ENCODE data around the gene GPR152.

GPR152 gene

GRCh38 chr11:67423466-67423865 lies 29.1 kb downstream of the GPR152 start:
- no peak for DNase-seq

GRCh38 chr11:67422891-67423290 lies 29.6 kb downstream of the GPR152 start:
- peak in 1 of 2 experiments; percentile 35 for DNase-seq

GRCh38 chr11:67421430-67422031 lies 31.0 kb downstream of the GPR152 start:
- peak in 1 of 2 experiments; percentile 55 for DNase-seq

- peak; percentile 90 to 94 for DNase-seq
These were observed 31.7 kb downstream of the GPR152 start for GRCh38 chr11:67420646-67421429.

DNA sequence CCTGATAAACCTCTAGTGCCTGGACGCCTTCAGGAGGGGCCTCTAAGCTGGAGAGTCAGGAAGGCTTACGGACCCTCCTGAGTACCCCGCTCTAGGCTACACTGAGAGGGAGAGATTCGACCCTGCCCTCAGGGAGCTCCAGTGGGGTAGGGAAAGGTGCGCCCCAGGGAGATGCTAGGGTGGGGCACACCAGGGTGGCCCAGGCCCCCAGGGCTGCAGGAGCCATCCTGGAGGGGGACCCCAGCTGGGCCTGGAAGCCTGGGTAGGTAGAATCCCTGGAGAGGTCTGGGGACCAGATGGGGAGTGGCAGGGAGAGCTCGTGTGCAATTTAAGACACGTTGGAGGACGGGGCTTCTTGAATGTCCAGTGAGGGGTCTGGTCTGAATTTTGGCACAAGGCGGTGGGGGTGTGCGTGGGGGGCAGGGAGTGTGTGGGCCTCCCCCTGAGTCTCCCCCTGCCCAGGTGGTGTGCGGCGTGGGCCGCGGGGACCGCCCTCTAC lies 32.3 kb downstream of the GPR152 start:
- no peak for DNase-seq

DNA sequence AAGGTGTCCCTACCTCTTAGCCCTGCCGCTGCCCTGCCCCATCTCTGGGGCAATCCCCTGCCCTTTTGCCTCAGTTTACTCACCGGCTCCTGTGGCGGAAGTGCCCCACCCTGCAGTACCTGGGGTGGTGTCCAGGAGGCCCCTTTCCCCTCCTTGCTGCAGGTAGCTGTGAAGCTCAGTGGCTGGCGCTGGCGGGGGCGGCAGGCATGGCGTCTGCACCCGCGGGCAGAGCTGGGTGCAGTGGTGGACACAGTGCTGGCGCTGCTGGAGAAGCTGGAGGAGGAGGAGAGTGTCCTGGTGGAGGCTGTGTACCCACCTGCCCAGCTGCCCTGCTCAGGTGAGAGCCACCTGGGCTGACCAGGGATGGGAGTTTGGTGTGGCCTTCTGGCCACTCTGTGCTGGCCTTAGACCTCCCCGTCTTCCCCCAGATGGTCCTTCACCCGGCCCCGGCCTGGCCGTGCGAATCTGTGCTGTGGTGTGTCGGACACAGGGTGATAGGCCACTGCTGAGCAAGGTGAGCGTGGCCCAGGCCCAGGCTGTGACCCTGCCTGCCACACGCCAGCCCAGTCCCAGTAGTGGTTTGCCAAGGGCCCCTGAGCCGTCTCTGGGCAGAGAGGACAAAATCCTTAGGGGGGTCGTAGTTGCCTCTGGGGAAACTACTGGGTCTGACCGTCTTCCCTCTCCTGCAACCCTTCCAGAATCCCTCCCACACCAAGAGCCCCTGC lies 33.0 kb downstream of the GPR152 start:
- DNase-seq: no peak

- DNase-seq: no peak
These were observed 33.9 kb downstream of the GPR152 start for GRCh38 chr11:67418476-67419281.

DNA sequence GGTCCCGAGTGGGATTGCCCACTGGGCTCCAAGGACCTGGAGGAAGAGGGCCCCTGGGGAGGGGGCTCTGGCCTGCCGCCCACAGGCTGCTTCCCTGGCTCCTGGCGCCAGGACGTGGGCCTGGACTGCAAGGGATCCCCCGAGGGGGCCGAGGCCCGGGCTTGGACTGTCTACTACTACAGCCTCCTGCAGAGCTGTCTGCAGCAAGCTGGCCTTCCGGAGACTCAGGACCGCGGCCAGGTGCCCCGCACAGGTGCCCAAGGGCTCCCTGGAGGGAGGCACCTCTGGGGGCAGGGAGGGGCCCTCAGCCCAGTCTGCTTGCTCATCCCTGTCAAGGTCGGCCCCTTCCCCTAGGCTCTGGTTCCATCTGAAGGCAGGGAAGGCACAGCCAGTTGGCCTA lies 35.1 kb downstream of the GPR152 start:
- no peak for DNase-seq

DNA sequence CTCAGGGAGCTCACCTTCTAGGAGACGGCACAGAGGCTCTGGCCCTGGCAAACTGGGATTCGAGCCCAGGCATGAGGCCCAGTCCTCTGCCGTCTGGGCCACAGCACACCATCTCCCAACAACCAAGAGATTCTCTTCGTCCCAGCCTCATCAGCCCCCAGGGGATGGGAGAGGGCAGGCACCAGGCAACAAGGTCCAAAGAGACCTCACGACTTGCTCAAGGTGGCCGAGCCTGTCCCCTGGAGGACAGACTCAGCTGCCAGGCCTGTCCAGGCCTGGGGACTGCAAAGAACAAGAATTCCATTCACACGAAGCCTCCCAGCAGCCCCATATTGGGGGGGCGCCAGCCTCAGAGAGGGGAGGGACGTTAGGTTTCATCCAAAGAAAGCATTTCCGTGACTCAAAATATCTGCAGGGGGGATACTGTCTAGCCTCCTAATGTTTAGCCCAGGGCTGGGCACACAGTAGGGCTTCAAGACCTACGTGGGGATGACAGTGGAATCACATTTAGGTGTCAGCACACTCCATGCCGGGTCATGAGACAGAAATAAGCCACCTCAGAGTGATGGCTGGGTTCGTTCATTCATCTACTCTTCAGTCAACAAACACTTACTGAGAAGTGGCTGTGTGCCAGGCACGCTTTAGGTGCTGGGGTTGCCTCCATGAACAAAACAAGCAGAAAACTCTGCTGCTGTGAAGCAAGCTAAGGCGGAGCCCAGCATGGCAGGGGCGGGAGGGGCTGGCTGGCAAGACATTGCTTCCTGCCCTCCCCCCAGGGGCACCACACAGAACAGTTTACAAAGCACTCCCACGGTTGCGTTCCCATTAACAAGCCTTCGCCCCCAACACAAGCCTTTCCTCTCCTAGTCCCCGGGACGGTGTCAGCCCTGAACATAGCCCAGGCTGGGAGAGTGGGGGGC lies 35.9 kb downstream of the GPR152 start:
- DNase-seq: peak; percentile 67 to 79

GRCh38 chr11:67415501-67416304 lies 36.8 kb downstream of the GPR152 start, which contains the start of gene CARNS1:
TSS of gene CARNS1 (plus strand) at chr11:67415678. CDS start at chr11:67416200, 522 bp downstream.
- no peak for DNase-seq

- DNase-seq: no peak
These were observed 39.2 kb downstream of the GPR152 start for GRCh38 chr11:67413266-67413849.

- no peak for DNase-seq
These were observed 39.9 kb downstream of the GPR152 start for GRCh38 chr11:67412495-67413179.

DNA sequence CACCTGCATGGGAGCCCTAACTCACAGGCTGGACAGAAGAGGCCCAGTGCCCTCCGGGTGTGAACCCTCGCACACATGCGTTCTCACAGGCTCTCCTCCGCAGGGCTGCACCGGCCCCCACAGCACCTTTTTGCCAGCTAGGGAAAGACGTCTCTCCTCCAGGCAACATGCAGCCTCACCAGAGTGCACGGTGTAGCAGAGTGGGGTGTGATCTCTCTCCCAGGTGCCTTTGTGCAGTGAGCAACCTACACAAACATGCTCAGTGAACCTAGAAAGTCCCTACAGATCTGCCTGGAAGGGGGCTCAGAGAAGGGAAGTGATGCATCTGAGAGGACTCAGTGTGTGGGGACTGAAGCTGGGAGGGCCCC lies 40.8 kb downstream of the GPR152 start:
- DNase-seq: no peak

GRCh38 chr11:67410984-67411784 lies 41.3 kb downstream of the GPR152 start:
- DNase-seq: no peak

DNA sequence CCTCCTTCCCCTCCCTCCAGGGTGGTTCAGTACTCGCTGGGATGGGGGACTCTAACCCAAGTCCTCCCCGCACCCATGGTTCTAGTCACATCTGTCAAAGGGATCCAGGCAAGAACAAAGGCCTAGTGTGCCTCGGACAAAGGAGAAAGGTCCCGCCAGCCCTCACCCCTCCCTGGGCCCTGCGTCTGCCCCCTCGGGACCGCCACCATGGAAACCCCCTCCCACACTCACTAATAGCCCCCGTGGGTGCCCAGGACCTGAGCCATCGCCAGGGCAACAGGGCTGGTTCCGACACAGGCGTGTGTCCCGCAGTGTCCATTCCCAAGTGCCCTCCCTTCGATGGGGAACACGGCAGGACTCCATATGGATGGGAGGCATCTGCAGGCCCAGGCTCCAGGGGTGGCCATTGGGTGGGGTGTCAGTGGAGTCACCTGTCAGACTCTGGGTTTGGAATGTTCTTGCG lies 42.1 kb downstream of the GPR152 start:
- no peak for DNase-seq

DNA sequence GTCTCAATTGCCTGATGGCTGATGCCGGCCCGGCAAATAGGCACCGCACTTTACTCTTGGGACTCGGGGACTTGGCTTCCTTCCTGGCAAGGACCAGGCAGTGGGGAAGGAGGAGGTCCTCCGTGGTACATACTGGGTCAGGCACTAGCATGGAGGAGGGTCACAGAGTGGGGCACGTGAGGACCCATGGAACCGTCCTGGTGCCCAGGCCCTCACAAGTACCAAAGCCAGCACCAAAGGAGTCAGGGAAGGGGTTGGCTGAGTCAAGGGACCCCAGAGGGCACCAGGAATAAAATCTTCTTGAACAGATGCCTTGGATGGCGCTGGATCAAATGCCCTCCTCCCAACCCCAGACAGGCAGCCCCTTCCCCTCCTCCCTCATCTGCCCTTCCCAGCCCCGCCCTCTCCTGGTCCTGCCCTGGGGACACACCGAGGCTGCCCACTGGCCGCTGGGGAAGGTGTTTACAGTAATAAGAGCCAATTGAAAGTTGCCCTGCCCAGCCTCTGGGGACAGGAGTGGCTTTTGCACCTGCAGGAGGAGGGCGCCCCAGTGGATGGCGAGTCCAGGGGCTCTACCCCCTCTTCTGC lies 42.7 kb downstream of the GPR152 start:
- DNase-seq: peak; percentile 49 to 57

GRCh38 chr11:67409261-67409666 lies 43.3 kb downstream of the GPR152 start:
- DNase-seq: no peak
